ENCODE results near the gene LCE3B.

LCE3B gene

DNA sequence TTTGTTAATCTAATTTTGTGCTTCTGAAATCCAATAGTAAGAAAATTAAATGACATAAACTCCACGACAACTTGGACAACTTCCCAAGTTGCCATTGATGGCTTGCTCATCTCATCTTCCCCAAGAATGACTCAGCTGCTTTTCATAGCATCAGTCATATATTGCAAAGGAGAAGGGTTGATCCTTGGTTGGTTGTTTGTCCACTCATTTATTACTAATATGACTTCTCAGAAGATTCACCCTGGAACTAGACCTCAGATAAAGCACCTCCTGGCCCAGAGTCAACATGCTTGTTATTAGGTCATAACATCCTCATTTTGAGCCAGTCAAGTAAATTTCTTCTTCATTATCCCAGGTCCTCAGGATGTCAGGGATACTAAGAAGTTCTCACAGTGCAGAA lies 31.0 kb upstream of the LCE3B start:
- TF ChIP-seq, protein P1, sequence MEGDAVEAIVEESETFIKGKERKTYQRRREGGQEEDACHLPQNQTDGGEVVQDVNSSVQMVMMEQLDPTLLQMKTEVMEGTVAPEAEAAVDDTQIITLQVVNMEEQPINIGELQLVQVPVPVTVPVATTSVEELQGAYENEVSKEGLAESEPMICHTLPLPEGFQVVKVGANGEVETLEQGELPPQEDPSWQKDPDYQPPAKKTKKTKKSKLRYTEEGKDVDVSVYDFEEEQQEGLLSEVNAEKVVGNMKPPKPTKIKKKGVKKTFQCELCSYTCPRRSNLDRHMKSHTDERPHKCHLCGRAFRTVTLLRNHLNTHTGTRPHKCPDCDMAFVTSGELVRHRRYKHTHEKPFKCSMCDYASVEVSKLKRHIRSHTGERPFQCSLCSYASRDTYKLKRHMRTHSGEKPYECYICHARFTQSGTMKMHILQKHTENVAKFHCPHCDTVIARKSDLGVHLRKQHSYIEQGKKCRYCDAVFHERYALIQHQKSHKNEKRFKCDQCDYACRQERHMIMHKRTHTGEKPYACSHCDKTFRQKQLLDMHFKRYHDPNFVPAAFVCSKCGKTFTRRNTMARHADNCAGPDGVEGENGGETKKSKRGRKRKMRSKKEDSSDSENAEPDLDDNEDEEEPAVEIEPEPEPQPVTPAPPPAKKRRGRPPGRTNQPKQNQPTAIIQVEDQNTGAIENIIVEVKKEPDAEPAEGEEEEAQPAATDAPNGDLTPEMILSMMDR (IDR thresholded peaks at IDR 0.05) = no peak
- no peak for DNase-seq (ENCODE audit: low spot score)
- Histone ChIP-seq H3K27ac (no peak overlapping the region), H3K4me3 (no peak overlapping the region)

DNA sequence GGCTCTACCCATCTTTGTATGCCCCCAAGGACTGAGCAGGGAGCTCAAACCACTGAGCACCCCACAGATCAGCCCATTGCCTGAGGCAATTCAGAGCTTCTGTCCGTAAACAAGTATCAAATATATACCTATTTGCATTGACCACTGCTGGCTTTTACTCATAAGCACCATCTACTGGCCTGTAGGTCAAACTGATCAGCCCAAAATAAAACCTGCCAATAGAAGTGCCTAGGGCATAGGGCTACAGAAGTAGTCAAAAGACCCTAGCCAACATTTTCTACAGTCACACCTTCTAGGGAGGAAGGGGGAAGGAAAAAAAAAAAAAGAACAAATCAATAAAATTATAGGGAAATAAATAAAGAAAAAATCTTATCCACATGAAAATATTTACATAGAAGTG lies 28.0 kb upstream of the LCE3B start:
- no peak for DNase-seq (ENCODE audit: low spot score)
- Histone ChIP-seq H3K27ac (no peak overlapping the region), H3K4me3 (no peak overlapping the region)
- TF ChIP-seq, protein P1 (IDR thresholded peaks at IDR 0.05) = no peak

DNA sequence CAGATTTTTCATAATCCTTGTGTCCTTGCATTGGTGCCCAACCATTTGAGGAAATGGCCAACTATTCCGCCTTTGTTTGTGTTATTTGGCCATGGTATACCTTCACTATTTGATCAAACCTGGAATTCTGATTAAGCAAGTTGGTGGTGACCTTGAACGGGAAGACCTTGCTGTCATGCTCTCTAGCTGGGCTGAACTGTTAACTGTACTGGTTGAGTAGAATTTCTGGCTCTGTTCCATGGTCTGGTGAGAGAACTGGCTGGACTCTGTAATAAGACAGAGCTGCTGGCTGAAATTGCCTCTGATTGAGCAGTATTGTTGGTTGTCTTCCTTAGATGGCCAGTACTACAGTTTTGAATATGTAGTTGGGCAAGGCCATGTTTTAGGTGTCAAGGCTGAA lies 16.6 kb upstream of the LCE3B start:
- TF ChIP-seq, protein P1 (IDR thresholded peaks at IDR 0.05) = no peak
- H3K4me3 ChIP-seq = no peak overlapping the region
- H3K27ac ChIP-seq = no peak overlapping the region
- DNase-seq (ENCODE audit: low spot score) = no peak

GRCh38 chr1:152599934-152600333 lies 13.7 kb upstream of the LCE3B start, which contains the start of gene LCE3C:
Gene LCE3C, plus strand, starts transcription at chr1:152600234. Its CDS starts 498 bp downstream, at chr1:152600732.
- no peak for DNase-seq (ENCODE audit: low spot score)
- no peak within 1 kb of the TSS for H3K27ac ChIP-seq
- H3K4me3 ChIP-seq = no peak within 1 kb of the TSS
- TF ChIP-seq, protein P1 (IDR thresholded peaks at IDR 0.05) = no peak

GRCh38 chr1:152621993-152622392 lies 8.4 kb downstream of the LCE3B start:
- no peak overlapping the region for H3K4me3 ChIP-seq
- TF ChIP-seq, protein P1 (IDR thresholded peaks at IDR 0.05) = no peak
- no peak for DNase-seq (ENCODE audit: low spot score)
- H3K27ac ChIP-seq = no peak overlapping the region

GRCh38 chr1:152622803-152623202 lies 9.2 kb downstream of the LCE3B start, which contains the start of gene LCE3A:
Gene LCE3A, minus strand, starts transcription at chr1:152623103. Its CDS starts 0 bp downstream, at chr1:152623103.
- TF ChIP-seq, protein P1 (IDR thresholded peaks at IDR 0.05) = no peak
- no peak within 1 kb of the TSS for H3K4me3 ChIP-seq
- no peak for DNase-seq (ENCODE audit: low spot score)
- no peak within 1 kb of the TSS for H3K27ac ChIP-seq

- H3K27ac ChIP-seq = no peak overlapping the region
- TF ChIP-seq, protein P1 (IDR thresholded peaks at IDR 0.05) = no peak
- DNase-seq (ENCODE audit: low spot score) = no peak
- H3K4me3 ChIP-seq = no peak overlapping the region
These were observed 9.7 kb downstream of the LCE3B start for GRCh38 chr1:152623203-152623844.

Data from coronary artery (tissue), 2 donors.